Measurements from ENCODE around the gene ZFYVE28. TPM values are rescaled to one million over a fixed set of nuclear protein-coding genes. Genes with fewer than 3 reads are reported as not detected.

Gene ZFYVE28
- total RNA-seq, 2 donors from 2014 or later: 6.6 to 30.2 TPM

DNA sequence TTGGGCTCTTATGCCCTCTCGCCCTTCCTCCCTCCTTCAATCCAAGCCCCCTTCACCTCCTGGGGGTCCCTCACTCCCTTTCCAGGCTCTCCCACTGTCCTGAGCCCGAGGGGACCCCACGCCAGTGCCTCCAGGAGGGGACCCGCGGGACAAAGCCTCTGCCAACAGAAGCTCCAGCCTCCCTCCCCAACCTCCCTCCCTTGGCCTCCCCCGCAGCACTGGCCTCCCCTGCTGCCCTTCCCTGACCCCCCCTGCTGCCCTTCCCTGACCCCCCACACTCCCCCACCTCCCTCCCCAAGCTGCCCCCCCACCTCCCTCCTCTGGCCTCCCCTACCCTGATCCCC is 85.5 kb downstream of the ZFYVE28 start:
- intact Hi-C loops (cut with DNase I): no loop called here
- H3K36me3 ChIP-seq: no peaks in the 10 kb centered on the region
- no peaks in the 10 kb centered on the region for H3K9me3 ChIP-seq
- DNase-seq (ENCODE audit: low spot score): no peak
- no peaks in the 10 kb centered on the region for H3K27me3 ChIP-seq (replicated peaks; ENCODE audit: insufficient read depth)
- H3K4me1 ChIP-seq (replicated peaks): no peaks in the 10 kb centered on the region
- H3K4me3 ChIP-seq: no peak overlapping the region
- TF ChIP-seq POLR2AphosphoS5 (IDR thresholded peaks at IDR 0.05) (no peak), POLR2A (IDR thresholded peaks at IDR 0.05) (no peak)
- TF ChIP-seq, protein P1, sequence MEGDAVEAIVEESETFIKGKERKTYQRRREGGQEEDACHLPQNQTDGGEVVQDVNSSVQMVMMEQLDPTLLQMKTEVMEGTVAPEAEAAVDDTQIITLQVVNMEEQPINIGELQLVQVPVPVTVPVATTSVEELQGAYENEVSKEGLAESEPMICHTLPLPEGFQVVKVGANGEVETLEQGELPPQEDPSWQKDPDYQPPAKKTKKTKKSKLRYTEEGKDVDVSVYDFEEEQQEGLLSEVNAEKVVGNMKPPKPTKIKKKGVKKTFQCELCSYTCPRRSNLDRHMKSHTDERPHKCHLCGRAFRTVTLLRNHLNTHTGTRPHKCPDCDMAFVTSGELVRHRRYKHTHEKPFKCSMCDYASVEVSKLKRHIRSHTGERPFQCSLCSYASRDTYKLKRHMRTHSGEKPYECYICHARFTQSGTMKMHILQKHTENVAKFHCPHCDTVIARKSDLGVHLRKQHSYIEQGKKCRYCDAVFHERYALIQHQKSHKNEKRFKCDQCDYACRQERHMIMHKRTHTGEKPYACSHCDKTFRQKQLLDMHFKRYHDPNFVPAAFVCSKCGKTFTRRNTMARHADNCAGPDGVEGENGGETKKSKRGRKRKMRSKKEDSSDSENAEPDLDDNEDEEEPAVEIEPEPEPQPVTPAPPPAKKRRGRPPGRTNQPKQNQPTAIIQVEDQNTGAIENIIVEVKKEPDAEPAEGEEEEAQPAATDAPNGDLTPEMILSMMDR (IDR thresholded peaks at IDR 0.05): no peak
- 81% methylated on average over 6 of the region's 6 CpGs for WGBS
- no peak overlapping the region for H3K27ac ChIP-seq

DNA sequence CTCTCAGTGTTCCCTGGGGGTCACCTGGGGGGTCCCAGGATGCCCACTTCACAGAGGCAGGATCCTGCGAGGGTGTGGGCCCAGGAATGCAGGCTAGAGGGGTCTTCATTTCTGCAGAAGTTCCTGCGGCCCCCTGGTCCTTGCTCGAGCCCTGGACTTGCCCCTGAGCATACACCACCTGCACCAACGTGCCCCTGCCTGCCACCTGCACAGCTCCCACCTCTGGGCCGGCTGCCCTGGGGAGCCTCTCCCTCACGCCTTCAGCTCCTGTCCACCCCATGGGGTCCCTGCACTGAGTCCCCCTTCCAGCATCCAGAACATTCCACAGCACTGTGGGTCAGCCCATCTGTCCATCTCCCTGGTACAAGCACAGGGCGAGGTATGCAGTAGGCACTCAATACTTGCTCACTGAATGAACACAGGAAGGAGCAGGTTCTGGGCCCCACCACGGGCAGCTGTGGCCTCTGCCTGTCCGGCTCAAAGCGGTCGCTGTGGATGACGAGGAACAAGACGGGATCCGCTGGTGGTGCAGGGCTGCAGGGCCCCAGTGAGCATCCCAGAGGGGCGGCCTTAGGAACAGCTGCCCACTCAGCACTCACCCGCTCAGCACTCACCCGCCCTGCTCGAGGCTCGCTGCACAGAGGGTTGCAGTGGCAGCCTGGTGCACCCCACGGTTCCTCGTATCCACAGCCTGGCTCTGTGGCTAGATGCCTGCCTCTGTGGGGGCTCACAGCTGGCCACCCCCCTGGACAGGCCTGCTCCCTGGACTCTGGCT is 86.1 kb downstream of the ZFYVE28 start:
- intact Hi-C loops (cut with DNase I): no loop called here
- H3K36me3 ChIP-seq: no peaks in the 10 kb centered on the region
- no peak overlapping the region for H3K4me3 ChIP-seq
- no peak overlapping the region for H3K27ac ChIP-seq
- H3K4me1 ChIP-seq (replicated peaks): no peaks in the 10 kb centered on the region
- H3K9me3 ChIP-seq: no peaks in the 10 kb centered on the region
- 85% methylated on average over 20 of the region's 21 CpGs for WGBS
- TF ChIP-seq POLR2A (IDR thresholded peaks at IDR 0.05) (no peak), POLR2AphosphoS5 (IDR thresholded peaks at IDR 0.05) (no peak)
- TF ChIP-seq, protein P1 (IDR thresholded peaks at IDR 0.05): no peak
- DNase-seq (ENCODE audit: low spot score): no peak
- no peaks in the 10 kb centered on the region for H3K27me3 ChIP-seq (replicated peaks; ENCODE audit: insufficient read depth)

DNA sequence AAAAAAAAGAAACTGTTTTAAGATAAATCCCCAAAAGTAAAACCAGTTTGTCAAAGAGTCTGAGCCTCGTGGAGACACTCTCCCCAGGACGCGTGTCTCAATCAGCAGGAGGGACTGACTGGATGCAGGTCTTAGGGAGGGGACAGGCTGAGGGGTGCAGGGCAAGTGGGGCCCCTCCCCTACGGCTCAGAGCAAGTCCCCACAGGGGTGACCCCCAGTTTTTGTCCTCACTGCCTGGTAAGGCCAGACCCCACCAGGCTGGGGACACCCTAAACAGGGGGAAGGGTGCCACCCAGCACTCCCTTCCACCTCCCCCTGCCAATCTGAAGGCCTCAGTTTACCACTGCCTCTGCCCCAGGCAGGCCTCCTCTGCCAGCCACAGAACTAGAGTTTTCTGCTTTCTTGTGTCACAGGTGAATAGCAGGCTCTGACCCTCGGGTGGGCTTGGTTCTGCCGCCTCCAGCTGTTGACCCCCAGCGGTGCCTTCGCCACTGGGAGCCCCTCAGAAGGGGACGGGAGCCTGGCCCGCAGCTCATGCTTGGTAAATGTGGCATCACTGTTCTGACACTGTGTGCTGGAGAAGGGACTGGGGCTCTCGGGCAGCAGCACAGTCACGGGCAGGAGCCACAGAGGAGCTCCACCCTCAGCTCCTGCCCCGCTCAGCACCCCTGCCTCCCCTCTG is 86.8 kb downstream of the ZFYVE28 start:
- Histone ChIP-seq H3K27me3 (replicated peaks; ENCODE audit: insufficient read depth) (no peaks in the 10 kb centered on the region), H3K4me1 (replicated peaks) (no peaks in the 10 kb centered on the region), H3K4me3 (no peak overlapping the region), H3K27ac (no peak overlapping the region), H3K9me3 (no peaks in the 10 kb centered on the region), H3K36me3 (no peaks in the 10 kb centered on the region)
- no peak for DNase-seq (ENCODE audit: low spot score)
- 88% methylated on average over 10 of the region's 13 CpGs for WGBS
- no peak for TF ChIP-seq POLR2AphosphoS5 (IDR thresholded peaks at IDR 0.05)
- no peak for TF ChIP-seq POLR2A (IDR thresholded peaks at IDR 0.05)
- TF ChIP-seq, protein P1 (IDR thresholded peaks at IDR 0.05): no peak
- intact Hi-C loops (cut with DNase I): no loop called here

DNA sequence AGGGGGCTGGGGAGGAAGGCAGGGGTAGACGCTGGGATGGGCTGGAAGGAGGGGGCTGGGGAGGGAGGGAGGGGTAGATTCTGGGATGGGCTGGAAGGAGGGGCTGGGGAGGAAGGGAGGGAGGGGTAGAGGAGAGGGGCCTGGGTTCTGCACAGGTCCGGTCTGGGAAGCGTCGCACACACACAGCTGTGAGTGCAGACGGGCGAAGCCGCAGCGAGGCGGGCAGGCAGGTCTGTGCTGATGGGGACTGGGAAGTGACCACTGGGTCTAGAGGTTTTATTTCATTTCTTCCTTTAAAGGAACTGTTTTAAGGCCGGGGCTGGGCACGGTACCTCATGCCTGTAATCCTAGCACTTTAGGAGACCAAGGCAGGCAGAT is 87.4 kb downstream of the ZFYVE28 start:
- 74% methylated on average over 11 of the region's 11 CpGs for WGBS
- Histone ChIP-seq H3K9me3 (no peaks in the 10 kb centered on the region), H3K4me3 (no peak overlapping the region), H3K27me3 (replicated peaks; ENCODE audit: insufficient read depth) (no peaks in the 10 kb centered on the region), H3K4me1 (replicated peaks) (no peaks in the 10 kb centered on the region), H3K27ac (no peak overlapping the region), H3K36me3 (no peaks in the 10 kb centered on the region)
- intact Hi-C loops (cut with DNase I): no loop called here
- DNase-seq (ENCODE audit: low spot score): no peak
- TF ChIP-seq, protein P1 (IDR thresholded peaks at IDR 0.05): no peak
- TF ChIP-seq POLR2AphosphoS5 (IDR thresholded peaks at IDR 0.05) (no peak), POLR2A (IDR thresholded peaks at IDR 0.05) (no peak)
